GM08714 (cell line): Measurements from ENCODE around the gene CCDC9B.

Source experiments
- H3K4me3 ChIP-seq: fragments of 200-500 bp; sonication (Bioruptor generic); 2 replicates; pipeline ENCODE4 v1.5.1; 2014; ENCODE audit warnings: mild to moderate bottlenecking, low read length, inconsistent platforms
- ZNF274 ChIP-seq: IDR thresholded peaks from 2 replicates; pipeline ENCODE4 v1.6.1; 2012; ENCODE audit warnings: mild to moderate bottlenecking, low read depth, low read length

CCDC9B gene

GRCh38 chr15:40322531-40323238, 18.1 kb downstream of the CCDC9B start:
- no peak for TF ChIP-seq ZNF274
- peak overlapping the region; percentile 7; the same call in 1 of the 2 replicates for H3K4me3 ChIP-seq

DNA sequence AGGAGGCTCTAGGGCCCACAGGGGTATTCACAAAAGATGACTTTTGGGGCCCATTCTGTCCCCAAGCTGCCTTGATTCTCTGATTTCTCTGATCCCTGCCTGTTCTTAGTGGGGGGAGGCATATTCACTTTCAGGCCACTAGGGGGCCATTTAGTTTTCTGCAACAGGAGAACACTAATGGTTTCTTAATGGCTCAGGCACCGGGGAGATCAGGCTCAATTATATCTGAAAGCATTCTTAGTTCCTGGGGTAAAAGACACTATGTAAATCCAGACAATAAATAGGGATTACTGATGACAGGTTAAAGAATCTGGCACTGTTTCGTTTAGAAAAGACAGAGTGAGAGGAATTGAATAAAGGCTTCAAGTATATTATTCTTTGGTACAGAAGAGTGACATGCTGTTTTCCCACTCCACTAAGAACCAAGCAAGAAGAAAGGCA, 19.8 kb downstream of the CCDC9B start:
- no peak for TF ChIP-seq ZNF274
- no peak overlapping the region for H3K4me3 ChIP-seq

DNA sequence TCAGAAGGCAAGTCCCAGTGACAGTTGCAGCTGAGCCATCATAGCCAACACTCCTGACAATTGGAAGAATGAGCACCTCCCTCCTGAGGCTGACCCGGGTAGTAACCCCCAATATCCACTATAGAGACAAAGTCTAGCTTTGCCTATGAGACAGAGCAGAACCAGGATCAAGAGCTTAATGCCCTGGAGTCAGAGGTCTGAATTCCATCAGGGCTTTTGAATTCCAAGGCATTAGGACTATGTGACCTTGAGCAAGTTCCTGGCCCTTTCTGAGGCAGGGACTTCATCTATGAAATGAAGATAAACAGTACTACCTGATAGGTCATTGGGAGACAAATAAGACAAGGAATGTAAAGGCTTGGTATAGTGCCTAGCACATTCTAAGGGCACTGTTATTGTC, 20.3 kb downstream of the CCDC9B start:
- no peak overlapping the region for H3K4me3 ChIP-seq
- no peak for TF ChIP-seq ZNF274

DNA sequence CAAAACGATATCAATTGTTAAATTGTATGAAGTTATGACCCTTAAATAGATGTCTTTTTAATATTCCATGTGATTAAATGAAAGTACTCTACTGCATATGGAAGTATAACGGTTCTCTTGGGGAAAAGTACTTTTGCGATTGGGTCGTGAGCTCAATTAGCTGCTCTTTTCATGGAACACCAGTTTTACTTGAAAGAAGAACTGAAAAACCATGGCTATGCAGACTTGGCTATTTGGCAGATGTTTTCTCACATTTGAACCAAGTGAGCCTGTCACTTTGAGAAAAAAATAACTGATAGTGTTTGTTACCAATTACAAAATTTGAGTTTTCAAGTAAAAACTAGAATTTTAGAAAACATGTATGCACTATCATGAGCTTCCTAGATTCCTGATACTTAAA, 23.2 kb downstream of the CCDC9B start:
- TF ChIP-seq ZNF274: no peak
- no peak overlapping the region for H3K4me3 ChIP-seq

- TF ChIP-seq ZNF274: no peak
- H3K4me3 ChIP-seq: no peak overlapping the region
These were observed 23.8 kb downstream of the CCDC9B start for GRCh38 chr15:40316931-40317330.

- no peak for TF ChIP-seq ZNF274
- no peak overlapping the region for H3K4me3 ChIP-seq
These were observed 25.9 kb downstream of the CCDC9B start for GRCh38 chr15:40314723-40315276.

DNA sequence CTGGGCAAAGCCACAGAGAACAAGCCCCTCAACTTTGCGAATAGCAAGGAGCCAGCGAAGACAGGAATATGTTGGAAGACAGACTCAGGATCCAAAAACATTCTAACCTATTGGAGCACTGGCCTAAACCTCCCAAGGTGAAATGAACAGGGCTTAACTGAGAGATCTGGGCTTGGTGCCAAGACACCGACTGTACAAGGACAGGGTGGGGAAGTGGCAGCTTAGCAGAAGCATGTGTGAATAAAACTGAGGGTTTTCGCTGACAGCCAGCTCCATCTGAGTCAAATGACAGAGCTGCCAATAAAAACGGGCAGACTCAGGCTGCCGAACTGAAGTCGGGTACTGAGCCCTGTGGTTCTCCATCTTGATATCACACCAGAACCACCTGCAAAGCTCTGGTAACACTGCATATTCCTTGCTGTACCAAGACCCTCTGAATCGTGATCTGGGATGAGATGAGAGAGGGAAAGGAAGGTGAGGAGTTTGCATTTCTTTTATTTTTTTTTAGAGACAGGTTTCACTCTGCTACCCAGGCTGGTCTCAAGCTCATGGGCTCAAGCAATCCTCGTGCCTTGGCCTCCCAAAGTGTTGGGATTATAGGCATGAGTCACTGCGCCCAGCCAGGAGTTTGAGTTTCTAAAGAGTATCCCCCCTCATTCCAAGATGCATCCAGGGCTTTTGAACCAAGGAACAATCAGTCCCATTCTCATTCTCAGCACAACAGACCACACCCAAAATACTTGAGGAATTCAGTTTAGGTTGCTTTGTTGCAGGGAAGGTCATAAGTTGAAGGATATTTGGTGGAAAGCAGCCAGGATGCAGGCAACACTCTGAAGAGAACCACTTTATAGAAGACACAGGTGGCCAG, 27.0 kb downstream of the CCDC9B start:
- no peak overlapping the region for H3K4me3 ChIP-seq

DNA sequence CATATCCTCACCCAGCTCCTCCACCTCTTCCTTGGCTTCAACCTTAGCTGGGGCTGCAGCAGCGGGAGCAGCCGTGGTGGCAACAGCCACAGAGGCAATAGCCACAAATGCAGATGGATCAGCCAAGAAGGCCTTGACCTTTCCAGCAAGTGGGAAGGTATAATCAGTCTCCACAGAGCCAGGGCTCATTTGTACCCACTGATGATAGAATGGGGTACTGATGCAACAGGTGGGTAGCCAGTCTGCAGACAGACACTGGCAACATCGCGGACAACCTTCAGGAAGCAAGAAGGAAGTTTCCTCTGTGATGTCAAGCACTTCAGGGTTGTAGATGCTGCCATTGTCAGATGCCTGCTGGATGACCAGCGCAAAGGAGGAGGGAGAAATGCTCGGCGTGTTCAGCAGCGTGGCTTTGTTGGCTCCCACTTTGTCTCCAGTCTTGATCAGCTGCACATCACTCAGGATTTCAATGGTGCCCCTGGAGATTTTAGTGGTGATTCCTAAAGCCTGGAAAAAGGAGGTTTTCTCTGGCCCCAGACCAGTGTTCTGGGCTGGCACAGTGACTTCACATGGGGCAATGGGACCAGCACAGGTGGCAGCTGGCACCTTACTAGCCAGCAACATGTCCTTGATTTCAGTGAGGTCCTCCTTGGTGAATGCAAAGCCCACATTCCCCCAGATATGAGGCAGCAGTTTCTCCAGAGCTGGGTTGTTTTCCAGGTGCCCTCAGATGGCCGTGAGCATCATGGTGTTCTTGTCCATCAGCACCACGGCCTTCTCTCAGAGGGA, 28.2 kb downstream of the CCDC9B start:
- no peak overlapping the region for H3K4me3 ChIP-seq
- TF ChIP-seq ZNF274: no peak

More for the DNA sequence above, 27.0 kb downstream of the CCDC9B start:
- no peak for TF ChIP-seq ZNF274

DNA sequence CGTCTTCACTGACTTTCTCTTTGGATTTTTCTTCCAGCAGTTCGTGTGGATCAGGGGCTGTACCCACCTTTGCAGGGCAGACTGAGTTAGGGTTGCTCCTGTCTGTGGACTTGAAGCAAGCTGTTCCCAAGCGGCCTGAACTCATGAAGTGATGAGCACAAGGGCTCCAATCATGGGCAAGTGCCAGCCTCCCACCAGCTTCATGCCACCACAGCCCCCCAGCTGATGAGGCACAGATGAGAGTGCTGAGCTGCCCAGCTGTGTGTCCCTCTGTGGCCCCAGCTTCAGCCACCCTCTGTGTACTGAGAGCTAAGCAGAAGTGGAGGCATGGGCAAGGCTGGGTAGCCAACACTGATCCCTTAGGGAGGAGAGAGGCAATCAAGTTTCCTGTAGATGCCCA, 29.7 kb downstream of the CCDC9B start:
- TF ChIP-seq ZNF274: no peak
- no peak overlapping the region for H3K4me3 ChIP-seq

- H3K4me3 ChIP-seq: no peak overlapping the region
- no peak for TF ChIP-seq ZNF274
These were observed 30.5 kb downstream of the CCDC9B start for GRCh38 chr15:40310001-40310959.

- TF ChIP-seq ZNF274: no peak
- H3K4me3 ChIP-seq: no peak overlapping the region
These were observed 31.3 kb downstream of the CCDC9B start for GRCh38 chr15:40309344-40309862.

- TF ChIP-seq ZNF274: no peak
- peak within 1 kb of the TSS; percentile 56; the same call in 1 of the 2 replicates for H3K4me3 ChIP-seq
These were observed 33.1 kb downstream of the CCDC9B start, which contains the start of gene PLCB2 for GRCh38 chr15:40307421-40308211. PLCB2 (minus strand) TSS chr15:40307935; CDS start chr15:40307672, 263 bp downstream.
